B cell (primary cell): ENCODE measurements around the gene KHK. TPM values are rescaled to one million over a fixed set of nuclear protein-coding genes. Genes with fewer than 3 reads are reported as not detected.

Experiments
- ATAC-seq: fragments of 200-7000 bp; cut with Tn5 transposase; one replicate; pipeline ENCODE4 v1.10.0; 2021; ENCODE audit warnings: low read depth, mild to moderate bottlenecking, moderate number of reproducible peaks, moderate library complexity
- CTCF ChIA-PET: fragments of 350-600 bp; sonication (Branson Sonifier 250); formaldehyde crosslinking; loops from one replicate; lab custom pipeline; 2021; ENCODE audit warnings: antibody characterized with exemption, inconsistent platforms; lab: Charles Lee
- POLR2A ChIA-PET: fragments of 350-600 bp; sonication (Branson Sonifier 250); formaldehyde crosslinking; loops from one replicate; lab custom pipeline; 2021; ENCODE audit warnings: antibody characterized with exemption; lab: Charles Lee
- DNase-seq: peaks from one replicate; pipeline ENCODE4 v3.0.0; 2013
- H2AFZ ChIP-seq: 2 replicates; pipeline ENCODE4 v1.6.1; 2012; ENCODE audit warnings: mild to moderate bottlenecking, low read depth, low read length; ENCODE audit not compliant: insufficient read depth, poor library complexity, severe bottlenecking
- H3K27ac ChIP-seq, 2 donors: 1 replicate in 1 of 2; 2 replicates in 1 of 2; pipeline ENCODE4 v1.5.1; 2012 to 2013; ENCODE audit warnings: low read length in 2 of 2, mild to moderate bottlenecking in 2 of 2, moderate library complexity in 1 of 2
- H3K27me3 ChIP-seq, 4 experiments: fragments of 200-600 bp in 1 of 4; sonication (generic) in 1 of 4; replicated peaks in 1 of 4; 1 replicate in 2 of 4; 2 replicates in 2 of 4; pipeline versions ENCODE4 v1.6.1 to v1.7.0; 2013 to 2016; ENCODE audit warnings: low read length in 3 of 4, mild to moderate bottlenecking in 2 of 4, mixed read lengths in 1 of 4, moderate library complexity in 1 of 4; ENCODE audit not compliant: insufficient read depth in 4 of 4, control insufficient read depth in 3 of 4; ENCODE audit errors: control extremely low read depth in 1 of 4
- H3K36me3 ChIP-seq, 2 experiments: replicated peaks in 1 of 2; 1 replicate in 1 of 2; 2 replicates in 1 of 2; pipeline versions ENCODE4 v1.6.1 to v1.7.1; 2013; ENCODE audit warnings: low read length in 1 of 2; ENCODE audit not compliant: insufficient read depth in 2 of 2, control insufficient read depth in 1 of 2; ENCODE audit errors: control extremely low read depth in 1 of 2, extremely low read depth in 1 of 2
- H3K4me1 ChIP-seq, 2 donors: fragments of 200-600 bp in 1 of 2; sonication (generic) in 1 of 2; 1 replicate in 1 of 2; 2 replicates in 1 of 2; pipeline versions ENCODE4 v1.5.1 to v1.6.1; 2013 to 2017; ENCODE audit warnings: low read length in 2 of 2; ENCODE audit not compliant: control insufficient read depth in 2 of 2, insufficient read depth in 2 of 2
- H3K4me2 ChIP-seq: replicated peaks from 2 replicates; pipeline ENCODE3; 2012; ENCODE audit warnings: mild to moderate bottlenecking, low read depth, low read length; ENCODE audit not compliant: poor library complexity, severe bottlenecking
- H3K4me3 ChIP-seq, 5 experiments: fragments of 200-600 bp in 1 of 5; sonication (generic) in 1 of 5; 1 replicate in 3 of 5; 2 replicates in 2 of 5; pipeline versions ENCODE4 v1.5.1 to v1.7.0; 2011 to 2016; ENCODE audit warnings: low read length in 4 of 5, mild to moderate bottlenecking in 4 of 5, low read depth in 2 of 5, control low read depth in 1 of 5, moderate library complexity in 1 of 5; ENCODE audit not compliant: insufficient read depth in 1 of 5; ENCODE audit errors: control extremely low read depth in 1 of 5, extremely low read depth in 1 of 5
- H3K79me2 ChIP-seq: fragments of 200-600 bp; sonication (generic); one replicate; pipeline ENCODE4 v1.6.0; 2016; ENCODE audit warnings: low read length; ENCODE audit not compliant: control insufficient read depth, insufficient read depth
- H3K9ac ChIP-seq: fragments of 200-600 bp; sonication (generic); 2 replicates; pipeline ENCODE4 v1.6.1; 2017; ENCODE audit warnings: mild to moderate bottlenecking, low read length, moderate library complexity
- H3K9me3 ChIP-seq, 3 donors: one replicate each; pipeline versions ENCODE4 v1.6.1 to v1.7.1; 2013; ENCODE audit warnings: low read length in 2 of 3; ENCODE audit not compliant: control insufficient read depth in 2 of 3, insufficient read depth in 1 of 3; ENCODE audit errors: control extremely low read depth in 1 of 3
- H4K20me1 ChIP-seq: 2 replicates; pipeline ENCODE4 v1.6.0; 2012; ENCODE audit warnings: mild to moderate bottlenecking, low read length; ENCODE audit not compliant: insufficient read depth, control insufficient read depth, poor library complexity, severe bottlenecking
- H3K27ac Mint-ChIP-seq: one replicate; pipeline ENCODE4 v1.8.0; 2021; ENCODE audit warnings: mixed read lengths
- H3K27me3 Mint-ChIP-seq: one replicate; pipeline ENCODE4 v1.8.0; 2021; ENCODE audit warnings: mixed read lengths
- H3K4me1 Mint-ChIP-seq: one replicate; pipeline ENCODE4 v1.8.0; 2021; ENCODE audit warnings: mixed read lengths
- H3K4me3 Mint-ChIP-seq: one replicate; pipeline ENCODE4 v1.8.0; 2021; ENCODE audit warnings: mixed read lengths
- H3K9me3 Mint-ChIP-seq: one replicate; pipeline ENCODE4 v1.8.0; 2022; ENCODE audit warnings: mixed read lengths; ENCODE audit not compliant: insufficient read depth
- CTCF ChIP-seq: fragments of 200-600 bp; IDR thresholded peaks from one replicate; pipeline ENCODE4 v1.8.0; 2022; ENCODE audit warnings: antibody characterized with exemption, mild to moderate bottlenecking
- EZH2 ChIP-seq: IDR thresholded peaks from 2 replicates; pipeline ENCODE4 v1.6.1; 2012; ENCODE audit warnings: borderline replicate concordance, low read depth, mild to moderate bottlenecking, moderate library complexity, low read length; ENCODE audit not compliant: insufficient read depth, poor library complexity, severe bottlenecking
- WGBS: methylation state at CpG from one replicate; pipeline ENCODE4 v1.1.5; 2013; ENCODE audit warnings: missing lambda C conversion rate; ENCODE audit not compliant: insufficient coverage; 5-methylcytosine and 5-hydroxymethylcytosine counted together
- intact Hi-C: fragments of 100-400 bp; cut with micrococcal nuclease; formaldehyde crosslinking; loops from one replicate; pipeline ENCODE4 v1.10.0; 2022
- polyA plus RNA-seq: library from polyadenylated mRNA; depleted of rRNA; stranded (reverse); fragments of >200 nt; gene quantifications from 2 replicates; pipeline ENCODE4 v1.2.3, GENCODE V29; 2012
- total RNA-seq, 2 donors: library from RNA; stranded (reverse); fragments of 120-200 nt in 1 of 2; gene quantifications; 1 replicate in 1 of 2; 2 replicates in 1 of 2; pipeline versions ENCODE4 v1.2.3 to v1.2.4, GENCODE V29; 2013 to 2022

KHK gene
- total and polyA plus RNA-seq, 2 donors (not counting 1 experiment from before 2014, with no cell fraction given) = 3.3 to 4.0 TPM

- CTCF ChIA-PET = interaction anchor here (0.8 to 1.4 kb wide), 2 partner anchors 9 to 103 kb away, joined by 3 to 7 read pairs; no protein-coding TSS in a partner anchor
Observed at GRCh38 chr2:27065128-27065527, 21.4 kb upstream of the KHK start.

More at GRCh38 chr2:27065128-27065527, 21.4 kb upstream of the KHK start:
- H4K20me1 ChIP-seq = peaks cover 16% of the 10 kb centered on the region
- H3K4me3 ChIP-seq = no peak overlapping the region
- H3K4me2 ChIP-seq = no peak overlapping the region
- POLR2A ChIA-PET = interaction anchor here (1.3 kb wide), 1 partner anchor 14 kb away, joined by 4 read pairs; the partner anchor contains the start of gene AGBL5
- H3K36me3 ChIP-seq = peaks cover 6 to 39% of the 10 kb centered on the region in 2 experiments
- H3K9ac ChIP-seq = no peak overlapping the region
- no peaks in the 10 kb centered on the region for H3K9me3 ChIP-seq
- no peak overlapping the region for H3K27ac ChIP-seq
- Mint-ChIP-seq H3K27me3 (no peaks in the 10 kb centered on the region), H3K9me3 (no peaks in the 10 kb centered on the region), H3K4me3 (no peak overlapping the region), H3K27ac (no peak overlapping the region), H3K4me1 (peaks cover 23% of the 10 kb centered on the region)
- DNase-seq (no peak), ATAC-seq (no peak)
- peaks cover 6 to 9% of the 10 kb centered on the region in 2 donors for H3K4me1 ChIP-seq
- H2AFZ ChIP-seq = no peak overlapping the region
- TF ChIP-seq EZH2 (no peak), CTCF (no peak)
- no peaks in the 10 kb centered on the region for H3K27me3 ChIP-seq
- peaks cover 28% of the 10 kb centered on the region for H3K79me2 ChIP-seq
- intact Hi-C loops = no loop called here
- WGBS = 100% methylated on average over 2 of the region's 3 CpGs
